AG20443 (cell line): Measurements from ENCODE around the gene SEC24D.

Experiments used
- DNase-seq: peaks from one replicate; pipeline ENCODE4 v3.0.0; 2012; ENCODE audit warnings: low spot score, mixed read lengths

Gene SEC24D

GRCh38 chr4:118845552-118846050, 9.7 kb upstream of the SEC24D start:
- DNase-seq = no peak

DNA sequence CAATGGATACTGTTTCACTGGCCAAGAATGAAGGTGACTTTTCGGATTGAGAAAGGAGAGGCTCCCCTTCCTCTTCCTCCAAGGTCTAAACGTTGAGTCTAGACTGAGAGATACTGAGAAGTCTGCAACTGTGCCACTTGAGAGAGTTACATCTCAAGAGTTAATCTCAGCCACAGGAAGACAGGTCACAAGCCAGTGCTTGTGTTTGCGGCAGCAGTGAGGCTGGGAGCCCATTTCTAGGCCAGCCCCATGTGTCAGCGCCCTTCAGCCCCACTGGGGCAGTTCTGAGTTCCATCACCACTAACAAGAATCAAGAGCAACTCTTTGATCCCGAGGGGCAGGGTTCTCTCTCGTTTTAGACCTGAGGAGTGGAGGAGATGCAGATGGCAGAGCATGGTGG, 7.3 kb upstream of the SEC24D start:
- no peak for DNase-seq

- no peak for DNase-seq
These were observed 6.1 kb upstream of the SEC24D start for GRCh38 chr4:118842055-118842454.

DNA sequence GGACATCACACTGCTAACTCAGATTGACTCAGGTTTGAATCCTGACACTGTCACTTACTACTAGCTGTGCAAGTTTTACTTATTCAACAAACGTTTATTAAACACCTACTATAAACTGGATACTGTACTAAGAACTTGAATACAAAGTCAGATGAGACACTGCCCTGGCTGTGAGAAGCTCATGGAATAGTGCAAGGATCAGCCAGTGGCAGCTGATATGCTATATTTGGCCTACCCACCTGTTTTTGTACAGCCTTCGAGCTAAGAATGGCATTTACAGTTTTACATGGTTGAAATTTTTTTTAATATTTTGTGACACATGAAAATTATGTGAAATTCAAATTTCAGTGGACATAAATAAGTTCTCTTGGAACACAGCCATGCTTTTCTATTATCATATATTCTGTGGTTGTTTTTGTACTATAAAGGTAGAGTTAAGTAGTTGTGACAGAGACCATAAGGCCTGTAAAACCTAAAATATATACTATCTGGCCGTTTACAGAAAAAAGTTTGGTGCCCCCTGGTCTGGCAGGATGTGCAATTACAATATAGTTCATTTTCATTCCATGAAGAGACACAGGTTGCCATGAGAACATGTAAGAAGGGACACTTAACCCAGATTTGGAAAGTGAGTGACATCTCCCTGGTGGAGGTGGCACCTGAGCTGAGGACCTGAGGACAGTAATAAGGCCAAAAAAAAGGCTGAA, 3.4 kb upstream of the SEC24D start:
- no peak for DNase-seq

DNA sequence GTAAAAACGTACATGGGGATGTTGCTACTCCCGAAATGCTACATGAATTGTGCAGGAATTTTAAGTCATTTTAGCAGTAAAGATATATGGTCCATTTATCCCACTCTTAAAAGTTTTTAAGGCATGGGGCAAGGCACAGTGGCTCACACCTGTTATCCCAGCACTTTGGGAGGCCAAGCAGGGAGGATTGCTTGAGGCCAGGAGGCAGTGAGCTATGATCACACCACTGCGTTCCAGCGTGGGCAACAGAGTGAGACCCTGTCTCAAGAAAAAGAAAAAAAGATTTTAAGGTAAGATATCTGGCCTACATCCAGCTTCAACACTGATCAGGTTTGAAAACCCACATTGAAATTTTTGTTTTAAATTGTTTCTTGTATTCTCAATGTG, 1.2 kb upstream of the SEC24D start:
- DNase-seq = no peak

GRCh38 chr4:118836301-118837120, 585 bp upstream of the SEC24D start:
- peak; percentile 73 for DNase-seq

DNA sequence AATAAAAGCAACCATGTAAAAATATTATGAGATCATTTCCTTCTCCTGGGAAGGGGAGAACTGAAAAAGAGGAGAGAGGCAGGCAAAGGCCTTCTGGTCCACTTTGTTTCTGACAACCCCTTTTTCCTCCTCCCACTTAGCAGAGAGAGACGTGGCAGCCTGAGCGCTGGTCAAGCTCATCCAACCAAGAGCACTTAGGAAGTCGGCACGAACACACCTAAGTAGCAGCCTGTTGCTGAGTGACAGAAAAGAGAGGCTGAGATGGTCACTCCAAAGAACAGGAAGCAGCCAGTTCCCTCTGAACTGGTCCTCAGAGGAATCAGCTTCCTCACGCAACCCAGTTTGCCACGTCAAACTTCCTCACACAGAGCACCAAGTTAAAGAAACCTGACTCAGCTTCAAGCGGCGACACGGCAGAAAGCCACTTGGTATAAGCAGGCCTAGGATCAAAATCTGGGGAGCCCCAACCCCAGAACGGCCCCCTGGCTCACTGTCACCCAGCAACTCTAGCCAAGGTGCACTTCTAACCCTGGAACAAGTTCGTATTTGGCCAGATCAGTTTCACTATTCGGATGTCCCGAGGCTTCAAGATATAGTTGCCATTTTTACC, 861 bp downstream of the SEC24D start:
- peak; percentile 70 for DNase-seq

GRCh38 chr4:118834070-118834469, 1.9 kb downstream of the SEC24D start:
- DNase-seq = no peak

GRCh38 chr4:118833192-118833820, 2.6 kb downstream of the SEC24D start:
- no peak for DNase-seq

- DNase-seq = no peak
These were observed 6.8 kb downstream of the SEC24D start for GRCh38 chr4:118829107-118829506.

DNA sequence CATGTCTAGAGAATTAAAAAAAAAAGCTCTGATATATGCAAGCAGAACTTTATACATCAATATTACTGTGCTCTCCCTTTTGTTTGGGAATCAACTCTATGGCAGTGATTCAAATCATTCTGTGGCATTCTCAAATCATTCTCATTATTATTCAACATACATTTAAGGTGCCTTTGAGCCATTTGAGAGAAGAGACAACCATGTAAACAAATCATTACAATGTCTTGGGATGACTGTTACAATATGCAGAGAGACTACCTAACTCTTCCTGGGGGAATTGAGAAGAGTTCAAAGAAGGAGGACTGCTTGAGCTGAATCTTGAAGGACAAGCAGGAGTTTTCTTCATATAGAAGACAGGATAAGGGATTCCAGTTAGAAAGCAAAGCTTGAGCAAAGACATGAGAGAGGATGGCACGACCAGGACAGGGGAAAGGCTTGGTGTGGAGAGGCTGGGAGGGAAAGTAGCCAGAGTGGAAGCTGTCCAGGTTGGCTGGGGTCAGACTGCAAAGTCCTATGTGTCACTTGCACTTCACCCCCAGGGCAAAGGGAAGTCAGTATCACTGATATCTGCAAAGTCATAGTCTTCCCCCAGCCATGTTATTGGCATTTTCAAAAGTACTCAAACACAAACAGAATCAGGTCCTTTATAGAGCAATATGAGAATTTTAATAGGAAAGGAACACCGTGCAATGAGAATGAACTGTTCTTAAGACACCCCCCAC, 9.0 kb downstream of the SEC24D start:
- no peak for DNase-seq

- no peak for DNase-seq
These were observed 10.1 kb downstream of the SEC24D start for GRCh38 chr4:118825799-118826198.

DNA sequence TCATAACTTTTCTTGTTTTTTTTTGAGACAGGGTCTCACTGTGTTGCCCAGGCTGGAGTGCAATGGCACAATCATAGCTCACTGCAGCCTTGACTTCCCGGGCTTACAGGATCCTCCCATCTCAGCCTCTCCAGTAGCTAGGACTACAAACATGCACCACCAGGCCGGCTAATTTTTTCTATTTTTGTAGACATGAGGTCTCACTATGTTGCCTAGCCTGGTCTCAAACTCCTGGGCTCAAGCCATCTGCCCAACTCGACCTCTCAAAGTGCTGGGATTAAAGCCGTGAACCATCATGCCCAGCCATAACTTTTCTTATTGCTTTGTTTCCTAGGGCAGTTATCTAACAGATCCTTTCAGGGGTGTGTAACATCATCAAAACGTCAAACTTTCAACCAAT, 11.8 kb downstream of the SEC24D start:
- DNase-seq = no peak

DNA sequence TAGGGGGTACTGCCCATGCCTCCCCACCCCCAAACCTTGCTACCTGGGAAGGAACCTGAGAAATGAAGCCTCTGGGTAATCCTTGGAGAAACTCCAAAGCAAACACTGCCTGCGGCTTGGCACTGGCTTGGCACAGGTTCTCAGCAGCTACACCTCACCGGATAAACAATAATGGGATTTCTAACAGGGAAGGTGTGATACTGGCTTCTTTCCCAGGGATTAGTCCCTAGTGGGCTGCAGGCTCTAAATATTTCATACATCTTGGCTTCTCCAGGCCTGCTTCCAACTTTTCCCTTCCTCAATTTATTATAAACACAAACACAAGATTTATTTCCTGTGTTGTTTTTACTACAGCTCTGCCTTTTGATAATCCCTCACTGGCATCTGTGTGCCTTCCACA, 12.5 kb downstream of the SEC24D start:
- DNase-seq = no peak

- no peak for DNase-seq
These were observed 14.2 kb downstream of the SEC24D start for GRCh38 chr4:118821590-118822293.

DNA sequence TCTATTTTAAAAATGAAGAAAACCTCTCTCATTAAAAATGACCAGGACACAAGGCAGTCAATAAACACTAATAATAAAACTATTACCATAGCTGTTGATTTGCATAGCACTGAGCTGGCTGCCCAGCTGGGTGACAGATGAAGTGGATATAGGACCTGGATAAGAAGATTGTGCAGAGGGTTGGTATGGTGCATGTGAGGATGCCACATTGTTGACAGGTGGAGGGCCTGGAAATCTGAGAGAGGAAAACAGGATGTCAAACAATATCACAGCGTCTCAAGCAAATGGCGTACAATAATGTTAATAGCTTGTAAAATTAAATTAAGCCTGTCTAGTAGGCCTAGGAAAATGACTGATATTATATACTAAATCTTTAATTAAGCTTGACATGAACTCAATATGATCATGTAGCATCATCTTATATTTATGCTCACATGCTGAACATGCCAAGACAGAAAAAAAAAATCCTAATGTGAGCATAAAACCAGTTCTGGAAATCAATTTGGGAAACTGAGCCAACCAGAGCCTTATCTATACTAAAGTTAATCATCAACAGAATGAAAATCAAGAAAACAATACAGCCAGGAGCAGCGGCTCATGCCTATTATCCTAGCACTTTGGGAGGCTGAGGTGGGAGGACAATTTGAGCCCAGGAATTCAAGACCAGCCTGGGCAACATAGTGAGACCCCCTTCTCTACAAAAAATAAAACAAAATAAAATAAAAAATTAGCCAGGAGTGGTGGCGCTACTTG, 18.6 kb downstream of the SEC24D start:
- no peak for DNase-seq

DNA sequence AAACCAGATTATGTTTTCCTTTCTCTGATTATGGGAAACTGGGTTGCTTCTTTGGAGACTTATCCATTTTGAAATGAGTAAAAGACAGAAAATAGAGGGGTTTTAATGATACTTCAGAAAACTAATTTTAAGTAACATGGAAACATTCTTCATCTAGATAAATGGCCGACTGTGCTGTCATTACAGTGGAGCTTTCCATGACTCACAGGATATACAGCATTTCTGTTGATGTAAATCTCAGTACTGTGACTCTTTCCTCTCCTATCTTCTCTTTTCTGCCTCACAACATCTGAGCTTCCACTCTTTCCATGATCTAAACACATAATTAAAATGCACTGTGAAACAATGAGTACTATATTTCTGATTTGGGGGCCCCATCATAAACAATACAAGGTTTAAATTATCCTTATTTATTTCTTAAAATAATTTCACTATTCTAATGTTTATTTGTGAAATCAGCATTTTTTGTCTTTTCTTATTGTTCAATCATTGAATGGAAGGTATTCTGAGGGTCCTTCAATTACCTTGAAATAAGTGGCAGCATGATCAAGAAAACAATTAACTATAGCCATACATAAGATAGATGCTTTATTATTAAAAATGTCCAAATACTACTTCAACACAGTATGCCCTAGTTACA, 19.3 kb downstream of the SEC24D start:
- DNase-seq = no peak

DNA sequence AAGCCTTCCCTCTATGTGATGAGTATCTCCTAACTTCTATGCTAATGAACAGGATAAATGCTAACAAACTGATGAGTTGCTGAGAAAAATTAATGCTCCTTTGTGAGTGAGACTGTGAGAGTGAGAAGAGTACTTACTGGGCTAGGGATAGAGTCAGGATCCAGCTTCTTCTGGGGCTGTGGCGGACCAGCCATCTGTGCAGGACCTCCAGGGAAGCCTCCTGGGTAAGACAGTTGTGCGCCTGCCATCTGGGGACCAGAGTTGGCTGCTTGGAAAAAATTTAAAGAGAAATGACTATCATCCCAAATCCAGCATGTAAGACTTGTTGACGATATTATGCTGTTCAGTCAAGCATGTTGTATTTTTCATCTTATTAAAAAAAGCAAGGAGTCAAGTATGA, 21.0 kb downstream of the SEC24D start:
- no peak for DNase-seq

DNA sequence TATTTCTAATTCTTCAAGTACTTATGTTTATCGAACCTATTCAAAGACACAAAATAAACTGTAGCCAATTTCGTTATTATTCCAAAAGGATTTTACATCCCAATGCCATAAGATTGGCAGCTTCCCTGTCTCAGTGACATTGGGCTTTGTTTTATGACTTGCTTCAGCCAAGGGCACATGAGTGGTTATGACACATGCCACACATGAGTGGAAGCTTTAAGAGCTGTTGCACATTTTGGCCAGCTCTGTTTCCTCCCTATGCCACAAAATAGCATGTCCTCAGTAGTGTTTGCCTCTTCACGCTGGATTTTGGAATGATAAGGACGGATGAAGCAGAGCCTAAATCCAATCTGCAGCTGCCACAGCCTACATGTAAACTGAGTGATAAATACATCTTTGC, 21.9 kb downstream of the SEC24D start:
- no peak for DNase-seq

DNA sequence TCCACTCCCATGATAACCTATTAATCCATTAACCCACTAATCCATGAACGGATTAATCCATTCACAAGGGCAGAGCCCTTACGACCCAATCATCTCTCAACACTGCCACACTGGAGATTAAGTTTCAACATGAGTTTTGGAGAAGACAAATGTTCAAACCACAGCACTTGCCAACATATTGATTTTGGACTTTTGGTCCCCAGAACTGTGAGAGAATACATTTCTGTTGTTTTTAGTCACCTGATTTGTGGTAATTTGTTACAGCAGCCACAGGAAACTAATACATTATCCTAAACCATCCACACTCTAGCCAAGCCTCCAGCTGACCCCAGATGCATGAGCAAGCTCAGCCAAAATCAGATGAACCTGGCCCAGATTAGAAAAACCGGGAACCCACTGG, 22.4 kb downstream of the SEC24D start:
- DNase-seq = no peak
